Hematopoietic multipotent progenitor cell treated with erythropoietin and hydrocortisone succinate and interleukin-3 and kit ligand, for 6 days (in vitro differentiated cells): ENCODE measurements around the gene MAG.
"Not testable (repeated sequence)": the region's sequence is repeated elsewhere in the genome, so short reads cannot be mapped to it uniquely, and the experiment has no call there.

Experiments
- DNase-seq: peaks from one replicate; pipeline ENCODE4 v3.0.0-alpha.2; 2015

Gene MAG

DNA sequence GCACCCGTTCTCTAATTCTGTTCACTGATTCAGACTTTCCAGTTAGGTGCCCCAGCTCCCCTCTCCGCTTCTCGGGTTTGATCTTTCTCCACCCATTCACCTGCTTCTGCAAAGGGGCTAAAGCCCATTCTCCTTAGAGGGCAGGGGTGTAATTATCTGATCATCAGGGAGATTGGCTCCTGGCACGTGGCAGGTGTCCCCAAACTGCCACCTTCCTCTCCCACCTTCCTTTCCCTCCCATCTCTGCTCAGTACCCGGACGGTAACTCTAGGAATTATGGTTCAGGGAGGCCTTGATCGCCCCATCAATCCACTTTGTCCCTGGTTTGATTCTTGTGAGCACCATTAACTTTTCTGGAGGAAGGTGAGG, 56.0 kb downstream of the MAG start:
- no peak for DNase-seq

DNA sequence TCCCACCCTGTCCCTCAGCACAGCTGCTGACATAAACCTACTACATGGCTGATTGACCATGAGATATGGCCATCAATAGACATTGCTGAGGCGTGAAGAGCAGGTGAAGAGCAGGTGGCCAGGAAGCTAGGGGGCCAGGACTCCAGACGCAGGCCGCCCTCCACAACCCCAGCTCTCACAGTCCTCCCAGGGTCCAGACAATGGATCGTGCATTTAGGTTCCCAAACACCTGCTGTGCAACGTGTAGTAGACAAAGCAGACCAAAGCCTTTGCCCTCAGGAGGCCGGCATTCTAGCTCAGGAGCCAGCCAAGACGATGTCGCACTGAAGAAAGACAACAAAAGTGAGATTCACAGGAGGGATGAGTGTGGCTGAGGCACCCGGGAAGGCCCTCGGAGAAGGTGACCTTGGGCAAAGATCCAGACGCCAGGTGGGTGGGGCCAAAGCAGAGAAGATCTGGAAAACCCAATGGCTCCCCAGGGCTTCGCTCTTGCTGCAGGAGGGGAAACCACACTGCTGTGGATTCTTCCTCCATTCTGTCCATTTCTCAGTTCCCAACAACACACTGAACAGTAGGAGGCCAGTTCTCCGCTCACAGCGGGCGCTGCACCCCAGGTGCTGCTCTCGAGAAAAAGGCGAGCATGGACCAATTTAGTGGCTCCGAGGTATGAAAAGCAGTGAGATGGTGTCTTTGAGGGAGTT, 57.1 kb downstream of the MAG start:
- DNase-seq, result no peak

DNA sequence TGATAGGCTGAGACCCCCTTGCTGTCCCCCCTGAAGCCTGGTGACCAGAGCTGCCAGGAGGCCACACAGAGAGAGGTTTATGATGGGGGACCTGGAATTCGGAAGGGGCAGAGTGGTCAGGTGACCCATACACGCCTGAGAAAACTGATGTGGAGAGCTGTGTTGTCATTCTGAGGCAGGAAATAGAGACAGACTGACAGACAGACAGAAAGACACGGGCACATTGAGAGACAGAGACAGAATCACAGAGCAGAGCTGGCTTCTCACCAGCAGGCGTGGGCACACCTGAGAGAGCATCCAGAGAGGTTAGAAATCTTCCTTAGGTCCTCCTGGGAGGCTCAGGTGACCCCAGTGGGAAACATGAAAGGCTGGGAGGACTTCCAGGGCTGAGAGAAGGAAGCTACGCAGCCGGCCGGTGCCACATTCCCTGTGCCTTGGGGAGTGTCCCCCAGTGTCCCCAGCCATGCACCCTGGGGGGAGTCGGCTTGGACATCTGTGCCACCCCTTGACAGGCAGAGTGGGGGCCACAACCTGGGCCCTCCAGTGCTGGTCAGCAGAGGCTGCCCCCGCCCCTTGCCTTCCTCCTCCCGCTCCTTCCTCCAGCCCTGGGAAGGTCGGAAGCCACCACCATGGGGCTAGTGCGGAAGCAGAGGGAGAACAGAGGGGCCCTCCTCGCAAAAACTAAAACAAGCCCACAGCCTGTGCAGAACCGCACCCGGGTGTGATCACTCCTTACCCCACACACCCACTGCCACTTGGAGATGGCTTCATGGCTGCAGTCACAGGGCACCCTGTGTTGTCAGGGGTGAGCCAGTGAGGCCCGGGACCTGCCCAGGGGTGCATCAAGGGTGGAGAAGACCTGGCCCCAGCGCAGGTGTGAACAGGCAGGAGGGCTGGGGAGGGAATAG, 57.9 kb downstream of the MAG start:
- no peak for DNase-seq

DNA sequence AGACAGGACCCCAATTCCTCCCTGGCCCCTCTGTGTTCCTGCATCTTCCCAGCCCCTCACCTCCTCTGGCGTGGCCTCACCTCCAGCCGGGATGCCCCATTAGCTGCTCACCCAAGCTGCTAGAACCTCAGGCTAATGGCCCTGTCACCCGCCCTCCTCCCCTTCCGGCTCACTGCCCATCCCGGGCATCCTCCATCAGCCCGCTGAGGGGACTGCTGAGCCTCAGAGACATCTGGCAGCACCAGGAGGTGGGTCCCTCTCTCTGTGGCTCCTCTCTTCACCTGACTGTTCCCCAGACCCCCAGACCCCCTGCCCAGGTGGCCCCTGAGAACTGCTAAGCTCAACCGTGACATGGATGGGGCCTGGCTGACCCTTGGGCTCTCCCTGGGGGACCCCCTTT, 58.6 kb downstream of the MAG start:
- no peak for DNase-seq

DNA sequence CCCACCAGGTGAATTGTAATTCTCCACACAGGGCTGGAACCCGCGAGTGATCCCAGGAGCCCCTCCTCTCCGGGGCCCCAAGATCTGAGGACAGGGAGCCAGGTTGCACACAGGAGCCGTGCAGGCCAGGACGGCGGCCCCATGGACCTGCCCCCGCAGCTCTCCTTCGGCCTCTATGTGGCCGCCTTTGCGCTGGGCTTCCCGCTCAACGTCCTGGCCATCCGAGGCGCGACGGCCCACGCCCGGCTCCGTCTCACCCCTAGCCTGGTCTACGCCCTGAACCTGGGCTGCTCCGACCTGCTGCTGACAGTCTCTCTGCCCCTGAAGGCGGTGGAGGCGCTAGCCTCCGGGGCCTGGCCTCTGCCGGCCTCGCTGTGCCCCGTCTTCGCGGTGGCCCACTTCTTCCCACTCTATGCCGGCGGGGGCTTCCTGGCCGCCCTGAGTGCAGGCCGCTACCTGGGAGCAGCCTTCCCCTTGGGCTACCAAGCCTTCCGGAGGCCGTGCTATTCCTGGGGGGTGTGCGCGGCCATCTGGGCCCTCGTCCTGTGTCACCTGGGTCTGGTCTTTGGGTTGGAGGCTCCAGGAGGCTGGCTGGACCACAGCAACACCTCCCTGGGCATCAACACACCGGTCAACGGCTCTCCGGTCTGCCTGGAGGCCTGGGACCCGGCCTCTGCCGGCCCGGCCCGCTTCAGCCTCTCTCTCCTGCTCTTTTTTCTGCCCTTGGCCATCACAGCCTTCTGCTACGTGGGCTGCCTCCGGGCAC, 59.6 kb downstream of the MAG start:
- no peak for DNase-seq

DNA sequence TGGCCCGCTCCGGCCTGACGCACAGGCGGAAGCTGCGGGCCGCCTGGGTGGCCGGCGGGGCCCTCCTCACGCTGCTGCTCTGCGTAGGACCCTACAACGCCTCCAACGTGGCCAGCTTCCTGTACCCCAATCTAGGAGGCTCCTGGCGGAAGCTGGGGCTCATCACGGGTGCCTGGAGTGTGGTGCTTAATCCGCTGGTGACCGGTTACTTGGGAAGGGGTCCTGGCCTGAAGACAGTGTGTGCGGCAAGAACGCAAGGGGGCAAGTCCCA, 60.2 kb downstream of the MAG start:
- no peak for DNase-seq

DNA sequence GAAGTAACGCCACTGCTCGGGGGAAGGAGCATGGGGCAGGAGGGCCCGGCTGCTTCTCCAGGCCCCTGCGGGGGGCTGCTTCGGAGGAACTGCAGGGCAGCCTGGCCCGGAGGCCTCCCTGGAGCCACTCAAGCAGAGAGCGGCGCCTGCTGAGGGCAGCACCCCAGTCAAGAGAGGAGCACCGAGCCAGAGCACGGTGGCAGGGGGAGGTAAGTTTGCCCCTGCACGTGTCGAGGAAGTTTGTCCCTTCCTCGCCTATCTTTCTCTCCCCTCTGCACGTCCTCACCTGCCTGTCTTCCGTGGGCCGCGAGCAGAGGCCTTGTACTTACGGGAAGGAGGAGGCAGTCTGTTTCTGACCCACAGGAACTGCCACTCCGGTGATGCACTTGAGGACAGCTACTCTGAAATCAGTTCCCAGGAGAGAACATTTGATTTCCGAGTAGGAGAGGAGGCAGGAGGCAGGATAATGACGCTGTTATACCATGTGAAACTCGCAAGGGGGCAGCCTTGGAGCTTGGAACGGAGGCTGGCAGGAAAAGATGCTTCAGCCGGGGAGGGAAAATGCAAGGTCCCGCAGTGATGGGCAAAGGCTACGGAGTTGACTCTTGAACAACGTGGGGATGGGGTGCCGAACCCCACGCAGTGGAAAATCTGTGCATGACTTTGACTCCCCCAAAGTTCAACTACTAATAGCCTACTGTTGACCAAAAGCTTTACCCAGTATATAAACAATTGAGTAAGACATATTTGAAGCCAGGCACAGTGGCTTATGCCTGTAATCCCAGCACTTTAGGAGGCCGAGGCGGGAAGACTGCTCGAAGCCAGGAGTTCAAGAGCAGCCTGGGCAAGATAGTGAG, 60.7 kb downstream of the MAG start:
- peak; percentile 88 for DNase-seq

DNA sequence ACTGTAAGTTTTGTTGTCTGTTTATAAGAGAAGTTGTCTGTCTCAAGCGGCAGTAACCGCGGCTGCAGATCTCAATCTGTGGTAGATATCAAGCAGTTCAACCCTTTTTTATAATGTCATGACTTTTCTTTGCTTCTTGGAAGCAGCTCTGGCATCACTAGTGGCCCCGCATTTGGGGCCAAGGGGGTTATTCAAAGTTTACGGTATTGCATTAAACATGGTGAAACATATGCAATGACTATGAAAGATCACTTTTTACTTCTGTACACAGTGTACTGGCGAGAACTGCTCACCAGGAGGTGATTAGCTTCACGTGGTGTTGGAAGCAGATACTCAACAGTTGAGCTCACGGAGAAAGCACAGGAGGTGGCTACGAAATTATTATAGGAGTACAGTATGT, 61.7 kb downstream of the MAG start:
- DNase-seq, result peak; percentile 50

DNA sequence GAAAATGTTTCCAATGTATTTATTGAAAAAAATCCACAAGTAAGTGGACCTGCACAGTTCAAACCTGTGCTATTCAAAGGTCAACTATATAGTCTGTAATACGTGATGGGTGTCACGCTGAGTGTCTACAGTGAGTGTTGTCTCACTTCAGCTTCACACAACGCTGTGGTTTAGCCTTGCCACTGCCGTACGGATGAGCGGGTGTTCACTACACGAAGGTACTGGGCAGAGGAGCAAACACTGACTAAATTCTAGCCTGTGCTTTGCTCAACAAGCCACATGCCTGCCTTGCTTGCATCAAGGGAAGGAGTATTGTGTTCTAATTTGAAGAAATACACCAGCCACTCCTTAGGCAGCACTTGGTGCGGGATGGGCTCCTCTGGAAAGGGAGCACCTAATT, 62.9 kb downstream of the MAG start:
- no peak for DNase-seq

DNA sequence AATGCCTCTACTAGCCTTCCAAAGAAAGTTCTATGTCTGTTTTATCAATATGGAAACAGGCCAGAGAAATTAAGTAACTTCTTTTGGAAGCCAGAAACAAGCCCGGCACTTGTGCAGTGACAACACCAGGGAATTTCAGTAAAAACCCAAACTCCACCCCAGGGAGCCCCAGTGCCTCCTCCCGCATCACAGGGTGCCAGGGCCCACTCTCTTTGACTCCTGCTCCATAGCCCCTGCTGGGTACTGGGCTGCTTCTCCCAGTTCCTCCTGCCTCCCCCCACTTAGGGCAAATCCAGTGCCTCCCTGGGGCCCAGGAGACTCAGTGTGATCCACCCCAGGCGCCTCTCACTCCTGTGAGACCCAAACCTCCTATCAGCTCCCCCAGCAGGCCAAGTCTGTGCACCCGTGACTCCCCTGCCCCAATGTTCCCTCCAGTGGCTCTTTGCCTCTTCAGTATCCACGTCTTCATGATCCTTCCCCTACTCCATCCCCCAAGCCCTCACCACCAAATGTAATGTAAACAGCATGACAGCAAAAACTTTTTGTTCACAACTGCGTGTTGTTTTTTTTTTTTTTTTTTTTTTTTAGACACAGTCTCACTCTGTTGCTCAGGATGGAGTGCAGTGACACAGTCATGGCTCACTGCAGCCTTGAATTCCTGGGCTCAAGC, 64.0 kb downstream of the MAG start:
- DNase-seq, result no peak

DNA sequence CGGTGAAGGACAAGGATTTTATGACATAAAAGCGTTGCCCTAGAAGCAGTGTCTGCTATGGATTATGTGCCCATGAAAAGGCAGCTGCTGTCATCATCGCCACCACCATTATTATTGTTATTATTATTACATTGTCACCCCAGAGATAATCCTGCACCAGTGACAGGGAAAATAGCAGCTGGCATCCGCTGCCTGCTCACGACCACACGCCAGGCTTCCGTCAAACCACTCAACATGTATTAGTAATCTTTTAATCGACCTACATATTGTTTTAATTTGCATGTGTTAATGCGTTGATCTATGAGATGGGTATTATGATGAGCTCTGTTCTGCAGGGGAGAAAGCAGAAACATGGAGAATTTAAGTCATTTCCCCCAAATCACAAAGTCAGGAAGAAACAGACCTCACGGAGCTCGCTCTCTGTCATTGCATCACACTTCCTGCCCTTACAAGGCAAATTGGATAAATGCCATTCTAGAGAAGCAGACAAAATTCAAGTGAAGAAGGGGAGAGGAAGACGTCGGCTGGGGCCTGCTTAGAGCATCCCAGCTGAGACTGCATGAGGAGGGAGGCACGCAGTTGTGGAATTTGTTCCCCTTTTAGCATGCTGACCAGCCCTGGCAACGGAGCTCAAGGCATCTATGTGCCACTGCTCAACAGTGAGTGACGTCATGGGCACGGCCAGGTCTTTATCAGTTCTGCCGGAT, 66.1 kb downstream of the MAG start, which contains the start of gene FFAR3:
Gene FFAR3 (plus strand): TSS at position 594 of the 707 bp plus-strand sequence. CDS start 431 bp downstream, outside the sequence.
- peak; percentile 57 for DNase-seq

DNA sequence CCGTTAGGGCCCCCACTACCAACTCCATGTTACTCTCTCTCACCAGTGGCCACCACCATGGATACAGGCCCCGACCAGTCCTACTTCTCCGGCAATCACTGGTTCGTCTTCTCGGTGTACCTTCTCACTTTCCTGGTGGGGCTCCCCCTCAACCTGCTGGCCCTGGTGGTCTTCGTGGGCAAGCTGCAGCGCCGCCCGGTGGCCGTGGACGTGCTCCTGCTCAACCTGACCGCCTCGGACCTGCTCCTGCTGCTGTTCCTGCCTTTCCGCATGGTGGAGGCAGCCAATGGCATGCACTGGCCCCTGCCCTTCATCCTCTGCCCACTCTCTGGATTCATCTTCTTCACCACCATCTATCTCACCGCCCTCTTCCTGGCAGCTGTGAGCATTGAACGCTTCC, 66.9 kb downstream of the MAG start:
- not testable (repeated sequence) for DNase-seq

DNA sequence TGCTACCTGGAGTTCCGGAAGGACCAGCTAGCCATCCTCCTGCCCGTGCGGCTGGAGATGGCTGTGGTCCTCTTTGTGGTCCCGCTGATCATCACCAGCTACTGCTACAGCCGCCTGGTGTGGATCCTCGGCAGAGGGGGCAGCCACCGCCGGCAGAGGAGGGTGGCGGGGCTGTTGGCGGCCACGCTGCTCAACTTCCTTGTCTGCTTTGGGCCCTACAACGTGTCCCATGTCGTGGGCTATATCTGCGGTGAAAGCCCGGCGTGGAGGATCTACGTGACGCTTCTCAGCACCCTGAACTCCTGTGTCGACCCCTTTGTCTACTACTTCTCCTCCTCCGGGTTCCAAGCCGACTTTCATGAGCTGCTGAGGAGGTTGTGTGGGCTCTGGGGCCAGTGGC, 67.4 kb downstream of the MAG start:
- not testable (repeated sequence) for DNase-seq

DNA sequence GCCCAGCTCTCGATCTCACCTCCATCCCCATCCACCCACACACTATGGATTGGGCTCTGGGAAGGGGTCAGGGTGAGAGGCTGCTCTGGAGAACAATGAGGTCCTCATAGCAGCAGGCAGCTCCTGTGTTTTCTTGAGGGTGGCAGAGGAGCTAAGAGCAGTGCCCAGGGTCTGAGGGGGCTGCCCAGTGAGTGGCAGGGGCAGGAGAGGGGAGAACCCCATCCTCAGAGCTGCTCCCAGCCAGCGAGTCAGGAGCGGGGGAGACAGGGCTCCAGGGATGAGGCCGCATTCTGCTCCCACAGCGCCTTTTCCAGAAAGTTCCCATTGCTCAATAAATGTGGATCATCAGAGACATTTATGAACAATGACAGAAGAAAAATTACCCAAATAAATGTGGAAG, 68.1 kb downstream of the MAG start:
- not testable (repeated sequence) for DNase-seq

DNA sequence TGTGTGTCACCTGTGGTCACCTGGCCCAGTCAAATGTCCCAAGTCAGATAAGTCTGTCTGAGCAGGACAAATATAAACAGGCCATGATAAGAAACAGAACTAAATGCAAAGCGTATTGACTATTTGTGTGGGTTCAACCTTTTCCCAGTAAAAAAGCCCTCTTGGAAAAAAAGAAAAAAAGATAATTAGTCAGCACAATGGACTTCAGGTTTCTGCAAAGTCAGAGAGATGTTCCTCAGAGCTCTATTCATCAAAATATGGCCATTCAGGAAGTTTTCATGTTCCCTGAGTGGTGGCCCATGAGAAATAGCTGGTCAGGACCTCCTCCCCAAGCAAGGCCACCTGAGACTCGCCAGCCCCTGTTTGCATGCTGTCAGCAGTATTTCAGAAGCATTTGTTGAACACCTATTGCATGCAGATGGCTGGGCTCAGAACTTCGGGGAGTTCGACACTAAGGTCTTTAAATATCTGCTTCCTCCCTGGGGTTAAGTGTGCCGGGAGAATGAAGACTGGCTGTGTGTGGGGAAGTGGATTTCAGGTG, 69.0 kb downstream of the MAG start:
- DNase-seq, result no peak

DNA sequence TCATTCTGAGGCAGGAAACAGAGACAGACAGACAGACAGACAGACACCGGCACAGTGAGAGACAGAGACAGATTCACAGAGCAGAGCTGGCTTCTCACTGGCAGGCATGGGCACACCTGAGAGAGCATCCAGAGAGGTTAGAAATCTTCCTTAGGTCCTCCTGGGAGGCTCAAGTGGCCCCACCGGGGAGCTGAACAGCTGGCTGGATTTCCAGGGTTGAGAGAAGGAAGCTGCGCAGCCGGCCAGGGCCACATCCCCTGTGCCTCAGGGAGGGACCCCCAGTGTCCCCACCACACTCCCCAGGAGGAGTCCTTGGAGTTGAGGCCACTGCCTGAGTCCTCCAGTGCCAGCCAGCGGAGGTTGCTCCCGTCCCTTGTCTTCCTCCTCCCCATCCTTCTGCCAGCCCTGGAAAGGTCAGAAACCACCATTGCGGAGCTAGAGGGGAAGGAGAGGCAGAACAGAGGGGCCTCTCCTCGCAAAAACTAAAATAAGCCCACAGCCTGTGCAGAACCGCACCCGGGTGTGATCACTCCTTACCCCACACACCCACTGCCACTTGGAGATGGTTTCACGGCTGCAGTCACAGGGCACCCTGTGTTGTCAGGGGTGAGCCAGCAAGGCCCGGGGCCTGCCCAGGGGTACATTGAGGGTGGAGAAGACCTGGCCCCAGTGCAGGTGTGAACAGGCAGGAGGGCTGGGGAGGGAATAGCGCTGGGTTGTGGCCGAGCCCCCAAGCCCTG, 70.5 kb downstream of the MAG start:
- DNase-seq, result no peak

DNA sequence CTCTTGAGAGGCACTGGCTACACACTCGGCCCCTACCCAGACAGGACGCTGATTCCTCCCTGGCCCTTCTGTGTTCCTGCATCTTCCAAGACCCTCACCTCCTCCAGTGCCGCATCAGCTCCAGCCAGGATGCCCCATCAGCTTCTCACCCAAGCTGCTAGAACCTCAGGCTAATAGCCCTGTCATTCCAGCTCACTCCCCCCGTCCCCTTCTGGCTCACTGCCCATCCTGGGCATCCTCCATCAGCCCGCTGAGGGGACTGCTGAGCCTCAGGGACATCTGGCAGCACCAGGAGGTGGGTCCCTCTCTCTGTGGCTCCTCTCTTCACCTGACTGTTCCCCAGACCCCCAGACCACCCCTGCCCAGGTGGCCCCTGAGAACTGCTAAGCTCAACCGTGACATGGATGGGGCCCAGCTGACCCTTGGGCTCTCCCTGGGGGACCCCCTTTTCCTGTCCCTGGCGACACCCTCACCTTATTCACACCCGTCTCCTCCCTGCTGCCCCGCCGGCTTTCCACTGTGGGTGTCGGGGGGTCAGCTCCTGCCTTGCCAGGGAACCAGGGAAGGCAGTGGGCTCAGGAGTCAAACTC, 71.1 kb downstream of the MAG start:
- DNase-seq, result no peak
